Dedifferentiated amniotic fluid mesenchymal stem cell (primary cell): ENCODE data around the gene AIF1.

Experiments used
- DNase-seq: peaks from one replicate; pipeline ENCODE4 v3.0.0-alpha.2; 2016; ENCODE audit errors: extremely low spot score

AIF1 gene

GRCh38 chr6:31642798-31643570 lies 27.9 kb downstream of the AIF1 start:
- no peak for DNase-seq

- no peak for DNase-seq
These were observed 28.9 kb downstream of the AIF1 start for GRCh38 chr6:31643818-31644454.

- no peak for DNase-seq
These were observed 30.3 kb downstream of the AIF1 start for GRCh38 chr6:31645325-31645724.

GRCh38 chr6:31651602-31652191 lies 36.7 kb downstream of the AIF1 start:
- peak; percentile 71 for DNase-seq

- DNase-seq: no peak
These were observed 38.1 kb downstream of the AIF1 start for GRCh38 chr6:31652925-31653724.

- DNase-seq: no peak
These were observed 39.7 kb downstream of the AIF1 start for GRCh38 chr6:31654574-31655348.

- DNase-seq: no peak
These were observed 40.6 kb downstream of the AIF1 start, which contains the start of gene APOM for GRCh38 chr6:31655349-31656237. APOM (plus strand) TSS chr6:31655894; CDS start chr6:31655967, 73 bp downstream.

- DNase-seq: no peak
These were observed 42.5 kb downstream of the AIF1 start for GRCh38 chr6:31657406-31658157.

- no peak for DNase-seq
These were observed 43.2 kb downstream of the AIF1 start for GRCh38 chr6:31658158-31658688.

- no peak for DNase-seq
These were observed 44.1 kb downstream of the AIF1 start for GRCh38 chr6:31658983-31659648.

- no peak for DNase-seq
These were observed 44.8 kb downstream of the AIF1 start for GRCh38 chr6:31659649-31660380.

GRCh38 chr6:31660381-31661261 lies 45.6 kb downstream of the AIF1 start, which contains the start of gene C6orf47:
C6orf47 (minus strand) TSS chr6:31660778; CDS start chr6:31659947, 831 bp downstream.
- peak; percentile 56 for DNase-seq

GRCh38 chr6:31661262-31662123 lies 46.5 kb downstream of the AIF1 start:
- DNase-seq: no peak

- no peak for DNase-seq
These were observed 47.2 kb downstream of the AIF1 start for GRCh38 chr6:31662124-31662723.
